Transverse colon (tissue), 4 donors: ENCODE data around the gene TBC1D13.

Source experiments
- CTCF ChIP-seq, 5 experiments: fragments of 200-600 bp in 3 of 5; fragments of 450-650 bp in 2 of 5; sonication (generic) in 3 of 5; IDR thresholded peaks; 1 replicate in 2 of 5; 2 replicates in 3 of 5; pipeline ENCODE4 v1.5.1; 2016 to 2017; ENCODE audit warnings: antibody characterized with exemption in 5 of 5, inconsistent platforms in 3 of 5, mild to moderate bottlenecking in 2 of 5, moderate library complexity in 1 of 5
- POLR2AphosphoS5 ChIP-seq, 3 donors: sonication (generic); formaldehyde crosslinking; IDR thresholded peaks; one replicate each; pipeline ENCODE4 v1.6.1; 2016; ENCODE audit warnings: antibody characterized with exemption in 3 of 3

GRCh38 chr9:128847803-128848202 is 60.8 kb downstream of the TBC1D13 start:
- no peak for TF ChIP-seq POLR2AphosphoS5 (IDR thresholded peaks at IDR 0.05)
- TF ChIP-seq CTCF (IDR thresholded peaks at IDR 0.05), result no peak
